DOHH2 (cell line): Measurements from ENCODE around the gene PPM1F.

Source experiments
- H3F3A ChIP-seq: fragments of 200-600 bp; sonication (generic), shearing (Covaris generic); 2 replicates; pipeline ENCODE4 v1.6.0; 2016; ENCODE audit warnings: antibody characterized with exemption, mild to moderate bottlenecking; ENCODE audit not compliant: control insufficient read depth, insufficient read depth
- H3K27ac ChIP-seq: fragments of 200-600 bp; sonication (generic); 2 replicates; pipeline ENCODE4 v1.5.1; 2014; ENCODE audit warnings: low read depth, mild to moderate bottlenecking, low read length, moderate library complexity
- H3K27me3 ChIP-seq: fragments of 200-600 bp; sonication (generic); 2 replicates; pipeline ENCODE4 v1.6.1; 2014; ENCODE audit warnings: mild to moderate bottlenecking, low read length, mixed read lengths; ENCODE audit not compliant: control insufficient read depth
- H3K36me3 ChIP-seq: fragments of 200-600 bp; sonication (generic); 2 replicates; pipeline ENCODE4 v1.6.1; 2014; ENCODE audit warnings: mild to moderate bottlenecking, low read length, moderate library complexity, mixed read lengths; ENCODE audit not compliant: control insufficient read depth
- H3K4me1 ChIP-seq: fragments of 200-600 bp; sonication (generic); 2 replicates; pipeline ENCODE4 v1.6.1; 2014; ENCODE audit warnings: mild to moderate bottlenecking, low read length, mixed read lengths; ENCODE audit not compliant: control insufficient read depth
- H3K4me2 ChIP-seq: fragments of 200-600 bp; sonication (generic); 2 replicates; pipeline ENCODE4 v1.6.0; 2014; ENCODE audit warnings: mild to moderate bottlenecking, low read length, moderate library complexity
- H3K4me3 ChIP-seq: fragments of 200-600 bp; sonication (generic); 2 replicates; pipeline ENCODE4 v1.5.1; 2014; ENCODE audit warnings: mild to moderate bottlenecking, low read length, mixed read lengths
- H3K79me2 ChIP-seq: fragments of 200-600 bp; sonication (generic); 2 replicates; pipeline ENCODE4 v1.6.1; 2014; ENCODE audit warnings: mild to moderate bottlenecking, low read length, mixed read lengths; ENCODE audit not compliant: control insufficient read depth
- H3K9me2 ChIP-seq: fragments of 200-600 bp; sonication (generic); replicated peaks from 2 replicates; pipeline ENCODE4 v1.6.1; 2014; ENCODE audit warnings: mild to moderate bottlenecking, low read length, mixed read lengths; ENCODE audit not compliant: control insufficient read depth
- H3K9me3 ChIP-seq: fragments of 200-600 bp; sonication (generic); 2 replicates; pipeline ENCODE4 v1.6.1; 2014; ENCODE audit warnings: antibody characterized with exemption, low read length, mixed read lengths; ENCODE audit not compliant: control insufficient read depth, insufficient read depth
- H4K20me1 ChIP-seq: fragments of 200-600 bp; sonication (generic); 2 replicates; pipeline ENCODE4 v1.6.0; 2014; ENCODE audit warnings: low read depth, mild to moderate bottlenecking, antibody characterized with exemption, low read length, moderate library complexity; ENCODE audit not compliant: control insufficient read depth, insufficient read depth
- CTCF ChIP-seq: fragments of 200-600 bp; sonication (generic); IDR thresholded peaks from one replicate; pipeline ENCODE4 v1.5.1; 2014; ENCODE audit warnings: antibody characterized with exemption, mild to moderate bottlenecking, low read depth, low read length; ENCODE audit not compliant: poor library complexity, severe bottlenecking
- EZH2phosphoT487 ChIP-seq: fragments of 200-600 bp; sonication (generic); IDR thresholded peaks from 2 replicates; pipeline ENCODE4 v1.6.1; 2017; ENCODE audit warnings: borderline replicate concordance, mild to moderate bottlenecking, antibody characterized with exemption, low read length, moderate library complexity, mixed read lengths

The PPM1F gene

GRCh38 chr22:21970800-21971617 is 18.4 kb upstream of the PPM1F start:
- Histone ChIP-seq H3K27ac (no peak overlapping the region), H4K20me1 (no peaks in the 10 kb centered on the region), H3K27me3 (no peaks in the 10 kb centered on the region), H3K4me3 (no peak overlapping the region), H3K4me2 (no peak overlapping the region), H3K79me2 (peaks cover 12% of the 10 kb centered on the region), H3K4me1 (no peaks in the 10 kb centered on the region), H3K9me2 (no peaks in the 10 kb centered on the region), H3F3A (no peaks in the 10 kb centered on the region; the same call in 1 of the 2 replicates), H3K36me3 (peaks cover 88% of the 10 kb centered on the region), H3K9me3 (no peaks in the 10 kb centered on the region)
- TF ChIP-seq CTCF (no peak), EZH2phosphoT487 (no peak)

- H3F3A ChIP-seq: no peaks in the 10 kb centered on the region; the same call in 1 of the 2 replicates
- no peak overlapping the region for H3K4me3 ChIP-seq
- H3K9me3 ChIP-seq: no peaks in the 10 kb centered on the region
- no peaks in the 10 kb centered on the region for H3K9me2 ChIP-seq
- H4K20me1 ChIP-seq: no peaks in the 10 kb centered on the region
- H3K79me2 ChIP-seq: peaks cover 4% of the 10 kb centered on the region
- no peak overlapping the region for H3K27ac ChIP-seq
- H3K4me2 ChIP-seq: no peak overlapping the region
- no peaks in the 10 kb centered on the region for H3K27me3 ChIP-seq
- no peak for TF ChIP-seq CTCF
- no peak for TF ChIP-seq EZH2phosphoT487
- peaks cover 84% of the 10 kb centered on the region for H3K36me3 ChIP-seq
- H3K4me1 ChIP-seq: no peaks in the 10 kb centered on the region
Measured at GRCh38 chr22:21970037-21970799, 17.6 kb upstream of the PPM1F start.

GRCh38 chr22:21968452-21969129 is 15.9 kb upstream of the PPM1F start:
- no peaks in the 10 kb centered on the region for H3K4me1 ChIP-seq
- TF ChIP-seq EZH2phosphoT487: no peak
- no peak for TF ChIP-seq CTCF
- H3K9me3 ChIP-seq: no peaks in the 10 kb centered on the region
- H3K27me3 ChIP-seq: no peaks in the 10 kb centered on the region
- no peaks in the 10 kb centered on the region for H4K20me1 ChIP-seq
- H3K4me3 ChIP-seq: no peak overlapping the region
- no peaks in the 10 kb centered on the region; the same call in 1 of the 2 replicates for H3F3A ChIP-seq
- H3K9me2 ChIP-seq: no peaks in the 10 kb centered on the region
- peaks cover 84% of the 10 kb centered on the region for H3K36me3 ChIP-seq
- H3K27ac ChIP-seq: no peak overlapping the region
- peaks cover 4% of the 10 kb centered on the region; the same call in 1 of the 2 replicates for H3K79me2 ChIP-seq
- no peak overlapping the region for H3K4me2 ChIP-seq
